ENCODE results near the gene FARP2. TPM values are rescaled to one million over a fixed set of nuclear protein-coding genes. Genes with fewer than 3 reads are reported as not detected.
A peak's percentile ranks its signal among the peaks of the same experiment; 100 is the strongest.

The FARP2 gene
- total and polyA plus RNA-seq, 10 of the 15 experiments (the other 5 are each of a cell fraction or from before 2014, with no cell fraction given) = 5.5 to 67.5 (median 36.8) TPM

DNA sequence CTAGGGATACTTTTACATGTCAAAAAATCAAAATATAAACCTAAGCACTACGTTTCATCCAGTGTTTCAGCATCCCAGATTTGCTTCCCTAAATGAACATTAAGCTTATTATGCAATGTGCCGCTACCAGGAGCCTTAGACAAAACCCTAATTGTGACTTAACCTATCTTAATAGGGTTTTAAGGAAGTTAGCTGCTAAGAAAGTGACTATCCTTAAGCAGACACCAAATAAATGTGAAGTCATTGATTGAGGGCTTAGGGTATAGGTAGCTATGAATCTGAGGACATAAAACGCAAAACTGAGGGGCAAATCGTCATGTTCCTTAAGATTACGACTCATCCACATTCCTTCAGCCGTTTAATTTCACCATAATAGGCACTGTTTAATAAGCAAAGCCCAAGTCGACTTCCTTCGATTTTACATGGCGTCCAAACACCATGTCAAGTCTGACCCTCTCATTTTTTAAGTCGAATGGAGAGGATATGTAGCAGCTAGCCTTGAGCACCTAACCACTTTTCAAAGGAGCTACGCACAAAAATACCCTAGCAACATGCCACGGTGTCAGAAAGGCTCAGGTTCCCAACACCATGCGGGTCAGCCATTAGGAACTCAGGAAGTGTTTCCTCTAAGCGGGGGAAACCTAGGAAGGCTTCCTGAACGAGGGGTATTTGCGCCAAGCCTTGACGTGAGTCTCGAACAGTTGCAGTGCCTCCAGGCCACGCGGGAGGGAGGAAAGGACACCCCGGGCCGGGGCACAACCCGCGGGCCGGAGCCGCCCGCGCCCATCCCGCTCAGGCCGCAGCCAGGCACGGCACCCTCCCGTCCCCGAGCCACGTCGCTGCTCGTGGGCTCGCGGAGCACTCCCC is 41.6 kb upstream of the FARP2 start (continued):
- TF ChIP-seq, protein P1, sequence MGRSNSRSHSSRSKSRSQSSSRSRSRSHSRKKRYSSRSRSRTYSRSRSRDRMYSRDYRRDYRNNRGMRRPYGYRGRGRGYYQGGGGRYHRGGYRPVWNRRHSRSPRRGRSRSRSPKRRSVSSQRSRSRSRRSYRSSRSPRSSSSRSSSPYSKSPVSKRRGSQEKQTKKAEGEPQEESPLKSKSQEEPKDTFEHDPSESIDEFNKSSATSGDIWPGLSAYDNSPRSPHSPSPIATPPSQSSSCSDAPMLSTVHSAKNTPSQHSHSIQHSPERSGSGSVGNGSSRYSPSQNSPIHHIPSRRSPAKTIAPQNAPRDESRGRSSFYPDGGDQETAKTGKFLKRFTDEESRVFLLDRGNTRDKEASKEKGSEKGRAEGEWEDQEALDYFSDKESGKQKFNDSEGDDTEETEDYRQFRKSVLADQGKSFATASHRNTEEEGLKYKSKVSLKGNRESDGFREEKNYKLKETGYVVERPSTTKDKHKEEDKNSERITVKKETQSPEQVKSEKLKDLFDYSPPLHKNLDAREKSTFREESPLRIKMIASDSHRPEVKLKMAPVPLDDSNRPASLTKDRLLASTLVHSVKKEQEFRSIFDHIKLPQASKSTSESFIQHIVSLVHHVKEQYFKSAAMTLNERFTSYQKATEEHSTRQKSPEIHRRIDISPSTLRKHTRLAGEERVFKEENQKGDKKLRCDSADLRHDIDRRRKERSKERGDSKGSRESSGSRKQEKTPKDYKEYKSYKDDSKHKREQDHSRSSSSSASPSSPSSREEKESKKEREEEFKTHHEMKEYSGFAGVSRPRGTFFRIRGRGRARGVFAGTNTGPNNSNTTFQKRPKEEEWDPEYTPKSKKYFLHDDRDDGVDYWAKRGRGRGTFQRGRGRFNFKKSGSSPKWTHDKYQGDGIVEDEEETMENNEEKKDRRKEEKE (IDR thresholded peaks at IDR 0.05) = no peak
- TF ChIP-seq ZNF274 (IDR thresholded peaks at IDR 0.05; ENCODE audit: insufficient read depth, insufficient read length) (no peak), NFYA (IDR thresholded peaks at IDR 0.05; ENCODE audit: borderline replicate concordance, low read depth, low read length) (no peak), CREM (IDR thresholded peaks at IDR 0.05; ENCODE audit: low read depth) (peak; percentile 25), SIN3A (IDR thresholded peaks at IDR 0.05; ENCODE audit: low read depth, low read length) (no peak; the same call in 1 of the 2 replicates), FOXK2 (IDR thresholded peaks at IDR 0.05) (no peak), EGR1 (IDR thresholded peaks at IDR 0.05; ENCODE audit: borderline replicate concordance in 1 of 2, low read depth in 2 of 2, low read length in 2 of 2) (no peak), EED (IDR thresholded peaks at IDR 0.05; ENCODE audit: low read depth) (0 out of 2 replicates have a peak, but pooled peaks have one; percentile 4), JUND (IDR thresholded peaks at IDR 0.05; ENCODE audit: low read depth, low read length) (no peak), BCL11A (IDR thresholded peaks at IDR 0.05; ENCODE audit: low read depth, low read length) (no peak), EP300 (IDR thresholded peaks at IDR 0.05; ENCODE audit: borderline replicate concordance in 1 of 2, control insufficient read depth in 1 of 2, low read depth in 2 of 2, low read length in 2 of 2) (no peak; a peak in 1 of 4 replicates), SUZ12 (IDR thresholded peaks at IDR 0.05; ENCODE audit: unreplicated experiment) (no peak)
- TF ChIP-seq, protein P2, sequence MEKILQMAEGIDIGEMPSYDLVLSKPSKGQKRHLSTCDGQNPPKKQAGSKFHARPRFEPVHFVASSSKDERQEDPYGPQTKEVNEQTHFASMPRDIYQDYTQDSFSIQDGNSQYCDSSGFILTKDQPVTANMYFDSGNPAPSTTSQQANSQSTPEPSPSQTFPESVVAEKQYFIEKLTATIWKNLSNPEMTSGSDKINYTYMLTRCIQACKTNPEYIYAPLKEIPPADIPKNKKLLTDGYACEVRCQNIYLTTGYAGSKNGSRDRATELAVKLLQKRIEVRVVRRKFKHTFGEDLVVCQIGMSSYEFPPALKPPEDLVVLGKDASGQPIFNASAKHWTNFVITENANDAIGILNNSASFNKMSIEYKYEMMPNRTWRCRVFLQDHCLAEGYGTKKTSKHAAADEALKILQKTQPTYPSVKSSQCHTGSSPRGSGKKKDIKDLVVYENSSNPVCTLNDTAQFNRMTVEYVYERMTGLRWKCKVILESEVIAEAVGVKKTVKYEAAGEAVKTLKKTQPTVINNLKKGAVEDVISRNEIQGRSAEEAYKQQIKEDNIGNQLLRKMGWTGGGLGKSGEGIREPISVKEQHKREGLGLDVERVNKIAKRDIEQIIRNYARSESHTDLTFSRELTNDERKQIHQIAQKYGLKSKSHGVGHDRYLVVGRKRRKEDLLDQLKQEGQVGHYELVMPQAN (conservative IDR thresholded peaks at IDR 0.05) = peak; percentile 65; the same call in 1 of the 2 replicates
- TF ChIP-seq, protein P3, sequence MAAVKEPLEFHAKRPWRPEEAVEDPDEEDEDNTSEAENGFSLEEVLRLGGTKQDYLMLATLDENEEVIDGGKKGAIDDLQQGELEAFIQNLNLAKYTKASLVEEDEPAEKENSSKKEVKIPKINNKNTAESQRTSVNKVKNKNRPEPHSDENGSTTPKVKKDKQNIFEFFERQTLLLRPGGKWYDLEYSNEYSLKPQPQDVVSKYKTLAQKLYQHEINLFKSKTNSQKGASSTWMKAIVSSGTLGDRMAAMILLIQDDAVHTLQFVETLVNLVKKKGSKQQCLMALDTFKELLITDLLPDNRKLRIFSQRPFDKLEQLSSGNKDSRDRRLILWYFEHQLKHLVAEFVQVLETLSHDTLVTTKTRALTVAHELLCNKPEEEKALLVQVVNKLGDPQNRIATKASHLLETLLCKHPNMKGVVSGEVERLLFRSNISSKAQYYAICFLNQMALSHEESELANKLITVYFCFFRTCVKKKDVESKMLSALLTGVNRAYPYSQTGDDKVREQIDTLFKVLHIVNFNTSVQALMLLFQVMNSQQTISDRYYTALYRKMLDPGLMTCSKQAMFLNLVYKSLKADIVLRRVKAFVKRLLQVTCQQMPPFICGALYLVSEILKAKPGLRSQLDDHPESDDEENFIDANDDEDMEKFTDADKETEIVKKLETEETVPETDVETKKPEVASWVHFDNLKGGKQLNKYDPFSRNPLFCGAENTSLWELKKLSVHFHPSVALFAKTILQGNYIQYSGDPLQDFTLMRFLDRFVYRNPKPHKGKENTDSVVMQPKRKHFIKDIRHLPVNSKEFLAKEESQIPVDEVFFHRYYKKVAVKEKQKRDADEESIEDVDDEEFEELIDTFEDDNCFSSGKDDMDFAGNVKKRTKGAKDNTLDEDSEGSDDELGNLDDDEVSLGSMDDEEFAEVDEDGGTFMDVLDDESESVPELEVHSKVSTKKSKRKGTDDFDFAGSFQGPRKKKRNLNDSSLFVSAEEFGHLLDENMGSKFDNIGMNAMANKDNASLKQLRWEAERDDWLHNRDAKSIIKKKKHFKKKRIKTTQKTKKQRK (IDR thresholded peaks at IDR 0.05; ENCODE audit: low read depth, low read length) = no peak
- TF ChIP-seq, protein P4, sequence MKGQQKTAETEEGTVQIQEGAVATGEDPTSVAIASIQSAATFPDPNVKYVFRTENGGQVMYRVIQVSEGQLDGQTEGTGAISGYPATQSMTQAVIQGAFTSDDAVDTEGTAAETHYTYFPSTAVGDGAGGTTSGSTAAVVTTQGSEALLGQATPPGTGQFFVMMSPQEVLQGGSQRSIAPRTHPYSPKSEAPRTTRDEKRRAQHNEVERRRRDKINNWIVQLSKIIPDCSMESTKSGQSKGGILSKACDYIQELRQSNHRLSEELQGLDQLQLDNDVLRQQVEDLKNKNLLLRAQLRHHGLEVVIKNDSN (IDR thresholded peaks at IDR 0.05; ENCODE audit: borderline replicate concordance, extremely low read length, insufficient read depth, low read depth, low read length) = no peak

All from GM12878 (cell line).